GM12873 (cell line): ENCODE measurements around the gene PHF3.

ENCODE experiments used
- TF ChIP-seq, protein P1 (sequence below): IDR thresholded peaks from 2 replicates; pipeline ENCODE4 v1.5.1; 2012; ENCODE audit warnings: low read depth, mild to moderate bottlenecking, moderate library complexity, low read length, control low read depth; ENCODE audit not compliant: insufficient read depth; ENCODE audit errors: missing control alignments

The PHF3 gene

DNA sequence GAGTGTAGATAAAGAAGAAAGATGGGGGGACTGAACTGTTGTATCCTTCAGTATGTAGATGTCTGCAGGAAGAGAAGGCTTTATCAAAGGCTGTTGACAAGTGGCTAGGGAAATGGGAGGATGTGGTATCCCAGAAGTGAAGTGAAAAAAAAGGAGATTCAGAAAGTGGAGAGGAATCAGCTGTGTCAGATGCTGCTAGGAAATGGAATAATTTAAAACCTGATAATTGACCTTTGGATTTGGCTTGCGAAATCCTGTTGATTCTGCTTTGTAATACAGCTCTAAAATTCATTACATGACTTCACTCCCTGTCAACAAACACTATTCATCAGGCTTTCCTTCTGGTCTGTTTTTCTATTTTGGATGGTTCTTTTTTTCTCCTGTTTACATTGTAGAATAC is 41.7 kb downstream of the PHF3 start:
- TF ChIP-seq, protein P1, sequence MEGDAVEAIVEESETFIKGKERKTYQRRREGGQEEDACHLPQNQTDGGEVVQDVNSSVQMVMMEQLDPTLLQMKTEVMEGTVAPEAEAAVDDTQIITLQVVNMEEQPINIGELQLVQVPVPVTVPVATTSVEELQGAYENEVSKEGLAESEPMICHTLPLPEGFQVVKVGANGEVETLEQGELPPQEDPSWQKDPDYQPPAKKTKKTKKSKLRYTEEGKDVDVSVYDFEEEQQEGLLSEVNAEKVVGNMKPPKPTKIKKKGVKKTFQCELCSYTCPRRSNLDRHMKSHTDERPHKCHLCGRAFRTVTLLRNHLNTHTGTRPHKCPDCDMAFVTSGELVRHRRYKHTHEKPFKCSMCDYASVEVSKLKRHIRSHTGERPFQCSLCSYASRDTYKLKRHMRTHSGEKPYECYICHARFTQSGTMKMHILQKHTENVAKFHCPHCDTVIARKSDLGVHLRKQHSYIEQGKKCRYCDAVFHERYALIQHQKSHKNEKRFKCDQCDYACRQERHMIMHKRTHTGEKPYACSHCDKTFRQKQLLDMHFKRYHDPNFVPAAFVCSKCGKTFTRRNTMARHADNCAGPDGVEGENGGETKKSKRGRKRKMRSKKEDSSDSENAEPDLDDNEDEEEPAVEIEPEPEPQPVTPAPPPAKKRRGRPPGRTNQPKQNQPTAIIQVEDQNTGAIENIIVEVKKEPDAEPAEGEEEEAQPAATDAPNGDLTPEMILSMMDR, result no peak

DNA sequence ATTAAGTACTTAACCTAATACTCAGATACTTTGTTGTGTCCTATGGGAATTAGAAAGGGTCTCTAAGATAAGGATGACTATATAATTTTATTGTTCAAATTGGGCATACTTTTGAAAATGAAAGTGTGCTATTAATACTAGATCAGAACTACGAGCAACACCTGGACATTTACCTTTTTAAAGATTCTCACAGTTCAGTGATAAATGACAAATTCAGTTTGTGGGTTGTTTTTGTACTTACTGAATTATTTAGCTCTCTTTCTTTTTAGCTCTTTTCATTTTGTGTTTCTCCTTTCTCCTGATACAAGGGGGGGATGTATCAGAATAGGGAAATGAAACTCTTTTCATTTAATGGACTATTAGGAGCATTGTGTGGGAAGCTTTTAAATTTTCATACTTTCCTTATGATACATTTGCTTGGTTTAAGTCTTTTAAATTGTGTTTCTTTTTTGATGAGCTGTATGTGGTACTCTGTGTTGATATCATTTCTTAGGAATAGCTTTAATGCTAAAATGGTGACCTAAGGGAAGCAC is 47.5 kb downstream of the PHF3 start:
- TF ChIP-seq, protein P1, result no peak

DNA sequence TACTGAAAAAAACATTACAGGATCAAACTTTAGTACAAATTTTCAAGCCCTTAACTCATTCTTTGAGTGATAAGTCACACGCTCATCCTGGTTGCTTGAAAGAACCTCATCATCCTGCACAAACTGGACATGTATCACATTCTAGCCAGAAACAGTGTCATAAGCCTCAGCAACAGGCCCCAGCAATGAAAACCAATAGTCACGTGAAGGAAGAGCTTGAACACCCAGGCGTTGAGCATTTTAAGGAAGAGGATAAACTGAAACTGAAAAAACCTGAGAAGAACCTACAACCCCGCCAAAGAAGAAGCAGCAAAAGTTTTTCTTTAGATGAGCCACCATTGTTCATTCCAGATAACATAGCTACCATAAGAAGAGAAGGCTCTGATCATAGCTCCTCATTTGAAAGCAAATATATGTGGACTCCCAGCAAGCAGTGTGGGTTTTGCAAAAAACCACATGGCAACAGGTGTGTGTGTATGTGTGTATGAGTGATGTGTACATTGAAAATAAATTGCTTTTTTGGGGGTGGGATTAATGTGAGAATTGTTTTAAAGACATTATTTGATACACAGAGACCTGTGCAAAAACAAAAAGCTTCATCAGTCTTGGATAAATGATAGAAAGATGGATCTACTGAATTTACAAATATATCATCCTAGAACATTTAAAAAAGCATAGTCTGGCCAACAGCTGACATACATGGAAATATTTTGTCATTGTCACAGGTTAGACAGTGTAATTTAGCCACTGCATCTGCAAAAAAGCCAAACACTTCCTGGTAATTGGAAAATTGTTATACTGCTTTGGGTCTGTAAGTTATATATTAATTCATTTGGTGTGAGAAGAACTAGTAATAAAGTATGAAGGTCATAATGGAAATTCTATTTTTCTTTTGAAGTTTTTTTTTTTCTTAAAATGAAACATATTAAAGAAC is 50.1 kb downstream of the PHF3 start:
- TF ChIP-seq, protein P1, result no peak

DNA sequence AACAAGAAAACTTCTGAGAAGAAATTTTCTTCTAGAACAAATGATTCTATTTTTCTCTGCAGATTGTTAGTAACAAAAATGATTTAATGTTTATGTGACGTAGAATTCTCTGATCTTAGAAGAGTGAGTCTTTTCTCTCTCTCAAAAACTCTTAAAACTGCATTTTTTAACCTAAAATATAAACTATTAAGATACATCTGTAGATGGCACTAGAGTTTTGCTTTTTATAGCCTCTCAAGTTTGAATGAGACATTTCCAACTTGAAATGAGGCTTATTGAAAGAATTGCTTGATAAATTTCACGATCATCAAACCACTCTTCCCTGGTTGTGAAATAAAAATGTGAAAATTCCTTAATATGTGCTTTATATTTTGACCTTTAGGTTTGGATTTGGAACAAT is 53.8 kb downstream of the PHF3 start:
- TF ChIP-seq, protein P1, result no peak

DNA sequence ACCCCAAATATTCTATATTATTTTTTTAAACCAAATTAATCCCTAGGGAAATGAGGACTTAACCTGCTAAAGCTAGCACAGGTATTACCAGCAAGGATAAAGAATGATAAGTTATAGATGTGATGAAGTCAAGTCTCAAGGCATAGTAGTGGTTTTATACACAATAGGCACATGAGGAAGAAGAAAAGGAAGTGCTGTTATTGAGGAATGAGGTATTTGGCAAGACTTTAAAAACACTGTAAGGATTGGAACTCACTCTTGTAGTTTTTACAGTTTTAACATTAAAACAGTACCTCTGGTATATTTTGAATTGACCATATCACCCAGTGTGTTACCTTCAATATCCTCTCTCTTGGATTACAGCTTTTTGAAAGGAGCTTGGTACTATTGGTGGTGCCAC is 54.6 kb downstream of the PHF3 start:
- TF ChIP-seq, protein P1, result no peak

DNA sequence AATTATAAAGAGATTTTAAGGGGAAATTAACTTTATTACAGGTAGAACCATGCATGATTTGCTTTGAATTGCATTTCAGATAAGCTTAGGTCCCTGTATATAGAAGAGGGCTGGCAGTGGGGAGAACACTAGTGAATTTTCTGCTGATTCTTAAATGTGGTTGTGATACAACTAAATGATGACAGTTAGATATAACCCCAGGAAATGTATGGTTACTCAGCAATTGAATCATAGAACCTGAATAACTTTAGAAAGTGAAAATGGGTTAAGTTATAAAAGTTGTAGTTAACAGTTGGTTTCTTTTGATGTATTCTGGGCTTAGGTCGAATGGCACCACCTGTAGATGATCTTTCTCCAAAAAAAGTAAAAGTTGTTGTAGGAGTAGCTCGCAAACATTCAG is 70.1 kb downstream of the PHF3 start:
- TF ChIP-seq, protein P1, result no peak

DNA sequence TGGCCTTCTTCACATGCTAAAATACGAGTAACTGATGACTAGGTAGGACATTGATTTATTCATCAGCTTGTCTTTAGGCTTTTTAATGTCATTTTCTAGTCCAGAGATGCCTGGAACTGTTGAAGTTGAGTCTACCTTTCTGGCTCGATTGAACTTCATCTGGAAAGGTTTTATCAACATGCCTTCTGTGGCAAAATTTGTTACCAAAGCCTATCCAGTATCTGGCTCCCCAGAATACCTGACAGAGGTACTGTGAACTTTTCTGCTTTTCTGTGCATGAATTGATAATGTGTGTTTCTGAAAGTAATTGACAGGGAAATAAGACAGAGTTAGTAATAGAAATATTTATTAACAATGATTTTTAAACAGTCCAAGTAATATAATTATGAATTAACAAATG is 71.0 kb downstream of the PHF3 start:
- TF ChIP-seq, protein P1, result no peak
